Gastroesophageal sphincter (tissue), 4 donors: Measurements from ENCODE around the gene IQCC. TPM values are rescaled to one million over a fixed set of nuclear protein-coding genes. Genes with fewer than 3 reads are reported as not detected.

Experiments used
- ATAC-seq: fragments of 150-250 bp; one replicate; pipeline ENCODE4 v1.9.1; 2016; ENCODE audit warnings: mild to moderate bottlenecking, moderate library complexity
- H3K27ac ChIP-seq, 4 donors: fragments of 200-600 bp; sonication (generic) in 3 of 4; 1 replicate in 3 of 4; 2 replicates in 1 of 4; pipeline ENCODE4 v1.5.1; 2016 to 2019
- H3K27me3 ChIP-seq: fragments of 200-600 bp; sonication (generic); one replicate; pipeline ENCODE4 v1.5.1; 2019
- H3K36me3 ChIP-seq, 2 donors: fragments of 200-600 bp; sonication (generic); one replicate each; pipeline ENCODE4 v1.5.1; 2019; ENCODE audit warnings: control low read depth in 1 of 2
- H3K4me1 ChIP-seq, 3 donors: fragments of 200-600 bp; sonication (generic); 1 replicate in 2 of 3; 2 replicates in 1 of 3; pipeline ENCODE4 v1.5.1; 2016 to 2019; ENCODE audit warnings: control low read depth in 2 of 3
- H3K4me3 ChIP-seq, 2 donors: fragments of 200-600 bp; sonication (generic); one replicate each; pipeline ENCODE4 v1.5.1; 2019; ENCODE audit warnings: mild to moderate bottlenecking in 1 of 2, moderate library complexity in 1 of 2
- H3K9me3 ChIP-seq, 3 donors: fragments of 200-600 bp; sonication (generic); one replicate each; pipeline ENCODE4 v1.5.1; 2017 to 2019; ENCODE audit warnings: control low read depth in 2 of 3
- CTCF ChIP-seq, 4 experiments: fragments of 200-600 bp in 2 of 4; fragments of 450-650 bp in 2 of 4; sonication (generic) in 1 of 4; IDR thresholded peaks; one replicate each; pipeline ENCODE4 v1.5.1; 2017 to 2019; ENCODE audit warnings: antibody characterized with exemption in 4 of 4, mild to moderate bottlenecking in 2 of 4, moderate library complexity in 2 of 4
- EP300 ChIP-seq: sonication (generic); formaldehyde crosslinking; IDR thresholded peaks from one replicate; pipeline ENCODE4 v1.6.1; 2017; ENCODE audit warnings: antibody characterized with exemption, mild to moderate bottlenecking
- POLR2A ChIP-seq, 2 donors: fragments of 450-650 bp; IDR thresholded peaks; one replicate each; pipeline ENCODE4 v1.6.1; 2017; ENCODE audit warnings: antibody characterized with exemption in 2 of 2, mild to moderate bottlenecking in 2 of 2, moderate library complexity in 1 of 2
- POLR2AphosphoS5 ChIP-seq: sonication (generic); formaldehyde crosslinking; IDR thresholded peaks from one replicate; pipeline ENCODE4 v1.6.1; 2017; ENCODE audit warnings: antibody characterized with exemption
- WGBS, 2 donors: methylation state at CpG; one replicate each; pipeline ENCODE4 v1.1.5; 2018; ENCODE audit warnings: low coverage in 1 of 2; 5-methylcytosine and 5-hydroxymethylcytosine counted together
- total RNA-seq, 4 donors: library from RNA; depleted of rRNA; stranded (reverse); fragments of >200 nt; gene quantifications; one replicate each; pipeline ENCODE4 v1.1.0, GENCODE V29; 2016

The IQCC gene
- total RNA-seq, 4 donors from 2014 or later, result 0.69 to 1.9 (median 1.3) TPM

- no peaks in the 10 kb centered on the region for H3K27me3 ChIP-seq
- peaks cover 0 to 39% (median 12%) of the 10 kb centered on the region in 3 donors for H3K4me1 ChIP-seq
- H3K27ac ChIP-seq, result peak overlapping the region in 3 of 4 donors; percentile 80 to 89 (median 87)
- H3K36me3 ChIP-seq, result peaks cover 0 to 6% of the 10 kb centered on the region in 2 donors
- no peaks in the 10 kb centered on the region for H3K9me3 ChIP-seq
- TF ChIP-seq EP300 (no peak), POLR2AphosphoS5 (no peak), CTCF (IDR thresholded peaks at IDR 0.05) (no peak), POLR2A (IDR thresholded peaks at IDR 0.05) (no peak)
- no CpG with 5 or more reads among the region's 20 CpGs for WGBS, 2 donors
- ATAC-seq, result peak; percentile 1
- H3K4me3 ChIP-seq, result peak overlapping the region in 1 of 2 donors; percentile 70
Observed at GRCh38 chr1:32239790-32240139, 34.3 kb downstream of the IQCC start.

DNA sequence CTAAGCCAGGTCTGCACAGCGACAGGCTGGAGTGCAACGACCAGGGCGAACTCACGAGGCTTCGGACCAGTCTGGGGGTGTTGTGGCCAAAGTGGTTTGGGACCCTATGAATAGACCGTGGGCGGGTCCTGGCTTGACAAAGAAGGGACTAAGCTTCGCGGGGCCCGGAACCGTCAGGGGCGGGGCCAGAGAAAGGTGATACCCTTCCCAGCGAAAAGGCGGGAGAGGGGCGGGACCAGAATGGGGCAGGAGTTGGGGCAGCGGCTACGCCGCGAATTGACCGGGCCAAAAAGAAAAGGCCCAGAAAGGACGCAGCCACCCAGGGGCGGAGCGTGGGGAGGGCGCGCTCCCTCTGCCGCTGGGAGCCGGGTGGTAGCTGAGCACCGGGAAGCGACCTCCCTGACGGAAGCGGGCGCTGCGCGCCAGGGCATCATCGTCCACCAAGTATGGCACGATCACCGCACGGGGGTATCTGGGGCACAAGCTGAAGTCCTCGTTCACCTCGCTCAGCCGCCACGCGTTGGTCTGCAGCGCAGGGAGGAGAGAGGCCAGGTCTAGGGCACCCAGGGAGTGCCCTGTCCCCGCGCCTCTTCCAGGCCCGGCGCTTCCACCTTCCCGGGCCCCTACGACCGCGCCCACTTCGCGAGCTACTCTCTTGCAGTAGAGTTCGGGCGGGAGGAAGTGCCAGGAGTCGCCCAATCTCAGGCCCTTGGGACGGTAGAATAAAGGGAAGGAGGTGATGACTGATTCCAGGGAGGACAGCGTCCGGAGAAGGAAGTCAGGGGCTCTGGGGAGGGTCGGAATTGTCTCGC, 34.9 kb downstream of the IQCC start:
- Histone ChIP-seq H3K4me3 (peak overlapping the region; percentile 40 to 70), H3K27me3 (no peaks in the 10 kb centered on the region), H3K4me1 (peaks cover 0 to 39% (median 12%) of the 10 kb centered on the region in 3 donors), H3K27ac (peak overlapping the region; percentile 0 to 89 (median 84)), H3K36me3 (peaks cover 0 to 3% of the 10 kb centered on the region in 2 donors), H3K9me3 (no peaks in the 10 kb centered on the region)
- peak; percentile 90 for ATAC-seq
- TF ChIP-seq CTCF (IDR thresholded peaks at IDR 0.05) (peak in 2 of 4 experiments; percentile 15 to 53), EP300 (no peak), POLR2AphosphoS5 (no peak), POLR2A (IDR thresholded peaks at IDR 0.05) (peak in 1 of 2 donors; percentile 31)
- WGBS, 2 donors, result 0 to 1% methylated on average over 8 to 22 of the region's 62 CpGs

GRCh38 chr1:32241001-32241763, 35.7 kb downstream of the IQCC start:
- WGBS, 2 donors, result 0% methylated on average over 3 of the region's 55 CpGs
- Histone ChIP-seq H3K36me3 (no peaks in the 10 kb centered on the region), H3K27ac (peak overlapping the region in 3 of 4 donors; percentile 80 to 89 (median 87)), H3K9me3 (no peaks in the 10 kb centered on the region), H3K27me3 (no peaks in the 10 kb centered on the region), H3K4me3 (peak overlapping the region; percentile 40 to 70), H3K4me1 (peaks cover 0 to 43% (median 12%) of the 10 kb centered on the region in 3 donors)
- TF ChIP-seq POLR2A (IDR thresholded peaks at IDR 0.05), result no peak
- TF ChIP-seq CTCF (IDR thresholded peaks at IDR 0.05), result no peak
- no peak for TF ChIP-seq EP300
- no peak for TF ChIP-seq POLR2AphosphoS5
- ATAC-seq, result peak; percentile 65

DNA sequence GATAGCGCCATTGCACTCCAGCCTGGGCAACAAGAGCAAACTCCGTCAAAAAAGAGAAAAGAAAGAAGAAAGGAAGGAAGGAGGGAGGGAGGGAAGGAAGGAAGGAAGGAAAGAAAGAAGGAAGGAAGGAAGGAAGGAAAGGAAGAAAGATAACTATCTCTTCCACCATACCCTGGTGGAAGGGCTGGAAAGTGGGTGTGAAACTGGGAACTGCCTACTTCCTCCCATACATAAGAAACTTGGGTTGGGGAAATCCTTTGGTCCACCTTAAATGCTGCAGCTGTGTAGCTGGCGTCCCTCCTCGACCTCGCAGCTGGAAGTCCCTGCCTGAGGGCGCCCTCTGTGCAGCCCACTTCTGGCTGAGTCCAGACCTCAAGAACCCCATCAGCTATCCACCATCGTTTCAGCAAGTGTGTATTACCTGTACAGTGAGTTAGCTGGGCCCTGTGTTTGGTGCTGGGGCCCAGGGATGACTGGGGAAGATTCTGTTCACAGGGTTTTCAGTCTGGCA, 36.9 kb downstream of the IQCC start:
- Histone ChIP-seq H3K4me3 (no peak overlapping the region), H3K27ac (peak overlapping the region in 2 of 4 donors; percentile 53 to 89)

More for the DNA sequence above, 36.9 kb downstream of the IQCC start:
- TF ChIP-seq POLR2A (IDR thresholded peaks at IDR 0.05), result no peak
- no peak for TF ChIP-seq POLR2AphosphoS5
- TF ChIP-seq EP300, result no peak
- TF ChIP-seq CTCF (IDR thresholded peaks at IDR 0.05), result no peak
- Histone ChIP-seq H3K36me3 (no peaks in the 10 kb centered on the region), H3K4me1 (peaks cover 0 to 55% (median 21%) of the 10 kb centered on the region in 3 donors), H3K27me3 (no peaks in the 10 kb centered on the region), H3K9me3 (no peaks in the 10 kb centered on the region)
- no peak for ATAC-seq
- WGBS, 2 donors, result 33 to 43% methylated on average over 5 to 6 of the region's 7 CpGs
